ENCODE data around the gene LCOR.

The LCOR gene

GRCh38 chr10:97005349-97005748, 173.3 kb downstream of the LCOR start:
- no peak for DNase-seq
- Mint-ChIP-seq H3K27ac (no peak overlapping the region), H3K36me3 (ENCODE audit: low read depth) (peaks cover 22% of the 10 kb centered on the region), H3K4me3 (no peak overlapping the region), H3K4me1 (no peaks in the 10 kb centered on the region), H3K27me3 (ENCODE audit: low read depth, poor library complexity) (peaks cover 4% of the 10 kb centered on the region), H3K9me3 (peaks cover 28% of the 10 kb centered on the region)
- TF ChIP-seq CTCF (IDR thresholded peaks at IDR 0.05): no peak

- Mint-ChIP-seq H3K27ac (no peak overlapping the region), H3K36me3 (ENCODE audit: low read depth) (peaks cover 22% of the 10 kb centered on the region), H3K4me1 (no peaks in the 10 kb centered on the region), H3K9me3 (peaks cover 28% of the 10 kb centered on the region), H3K4me3 (no peak overlapping the region), H3K27me3 (ENCODE audit: low read depth, poor library complexity) (peaks cover 10% of the 10 kb centered on the region)
- no peak for DNase-seq
- no peak for TF ChIP-seq CTCF (IDR thresholded peaks at IDR 0.05)
Measured at GRCh38 chr10:97006364-97006763, 174.3 kb downstream of the LCOR start.

- Mint-ChIP-seq H3K27ac (no peak overlapping the region), H3K4me3 (no peak overlapping the region), H3K9me3 (peaks cover 28% of the 10 kb centered on the region), H3K4me1 (no peaks in the 10 kb centered on the region), H3K36me3 (ENCODE audit: low read depth) (peaks cover 22% of the 10 kb centered on the region), H3K27me3 (ENCODE audit: low read depth, poor library complexity) (peaks cover 15% of the 10 kb centered on the region)
- TF ChIP-seq CTCF (IDR thresholded peaks at IDR 0.05): no peak
- no peak for DNase-seq
Measured at GRCh38 chr10:97007417-97007816, 175.3 kb downstream of the LCOR start.

GRCh38 chr10:97010695-97011206, 178.7 kb downstream of the LCOR start:
- peaks cover 22% of the 10 kb centered on the region for H3K36me3 Mint-ChIP-seq (ENCODE audit: low read depth)
- no peak for DNase-seq
- no peak overlapping the region for H3K4me3 Mint-ChIP-seq
- H3K9me3 Mint-ChIP-seq: peaks cover 28% of the 10 kb centered on the region
- no peak overlapping the region for H3K27ac Mint-ChIP-seq
- no peak for TF ChIP-seq CTCF (IDR thresholded peaks at IDR 0.05)
- H3K4me1 Mint-ChIP-seq: no peaks in the 10 kb centered on the region
- H3K27me3 Mint-ChIP-seq (ENCODE audit: low read depth, poor library complexity): peaks cover 15% of the 10 kb centered on the region

GRCh38 chr10:97011397-97011796, 179.3 kb downstream of the LCOR start:
- Mint-ChIP-seq H3K27me3 (ENCODE audit: low read depth, poor library complexity) (peaks cover 19% of the 10 kb centered on the region), H3K9me3 (peaks cover 27% of the 10 kb centered on the region), H3K4me1 (no peaks in the 10 kb centered on the region), H3K27ac (no peak overlapping the region), H3K4me3 (no peak overlapping the region), H3K36me3 (ENCODE audit: low read depth) (peaks cover 22% of the 10 kb centered on the region)
- DNase-seq: no peak
- no peak for TF ChIP-seq CTCF (IDR thresholded peaks at IDR 0.05)

GRCh38 chr10:97012470-97012869, 180.4 kb downstream of the LCOR start:
- no peak overlapping the region for H3K4me3 Mint-ChIP-seq
- no peak for TF ChIP-seq CTCF (IDR thresholded peaks at IDR 0.05)

More at GRCh38 chr10:97012470-97012869, 180.4 kb downstream of the LCOR start:
- DNase-seq: no peak
- Mint-ChIP-seq H3K4me1 (peaks cover 8% of the 10 kb centered on the region), H3K27ac (no peak overlapping the region), H3K9me3 (peaks cover 16% of the 10 kb centered on the region), H3K36me3 (ENCODE audit: low read depth) (peaks cover 11% of the 10 kb centered on the region), H3K27me3 (ENCODE audit: low read depth, poor library complexity) (peaks cover 18% of the 10 kb centered on the region)
